Neuronal stem cell (in vitro differentiated cells): ENCODE data around the gene MFSD2A.
"Not testable (repeated sequence)": the region's sequence is repeated elsewhere in the genome, so short reads cannot be mapped to it uniquely, and the experiment has no call there.

Experiments used
- DNase-seq: peaks from one replicate; pipeline ENCODE4 v3.0.0-alpha.2; 2013; ENCODE audit warnings: low spot score
- H2AFZ ChIP-seq: one replicate; pipeline ENCODE4 v1.6.1; 2013; ENCODE audit warnings: mild to moderate bottlenecking, low read length, inconsistent platforms
- H2AK5ac ChIP-seq: 2 replicates; pipeline ENCODE4 v1.6.1; 2013; ENCODE audit warnings: low read depth, mild to moderate bottlenecking, inconsistent platforms, low read length, moderate library complexity, mixed read lengths
- H2BK120ac ChIP-seq: 2 replicates; pipeline ENCODE4 v1.6.1; 2013; ENCODE audit warnings: low read depth, mild to moderate bottlenecking, inconsistent platforms, low read length, moderate library complexity, mixed read lengths
- H2BK12ac ChIP-seq: one replicate; pipeline ENCODE4 v1.6.1; 2013; ENCODE audit warnings: low read length, inconsistent platforms
- H2BK15ac ChIP-seq: 2 replicates; pipeline ENCODE4 v1.6.1; 2013; ENCODE audit warnings: mild to moderate bottlenecking, low read length, inconsistent platforms, mixed read lengths
- H2BK5ac ChIP-seq: one replicate; pipeline ENCODE4 v1.6.1; 2013; ENCODE audit warnings: inconsistent platforms, mild to moderate bottlenecking, low read length, moderate library complexity
- H3K14ac ChIP-seq: one replicate; pipeline ENCODE4 v1.6.1; 2013; ENCODE audit warnings: low read length, inconsistent platforms
- H3K18ac ChIP-seq: 2 replicates; pipeline ENCODE4 v1.6.1; 2013; ENCODE audit warnings: low read length, inconsistent platforms
- H3K23ac ChIP-seq: 2 replicates; pipeline ENCODE4 v1.6.1; 2013; ENCODE audit warnings: low read depth, mild to moderate bottlenecking, mixed read lengths, low read length, inconsistent platforms; ENCODE audit not compliant: poor library complexity
- H3K27ac ChIP-seq: replicated peaks from 3 replicates; pipeline ENCODE4 v1.5.1; 2013; ENCODE audit warnings: low read length, inconsistent platforms
- H3K27me3 ChIP-seq, 3 experiments: 2 replicates each; pipeline ENCODE4 v1.6.1; 2013; ENCODE audit warnings: low read length in 3 of 3, mild to moderate bottlenecking in 2 of 3, inconsistent platforms in 1 of 3, low read depth in 1 of 3, mixed read lengths in 1 of 3, moderate library complexity in 1 of 3; ENCODE audit not compliant: control insufficient read depth in 3 of 3, insufficient read depth in 3 of 3
- H3K36me3 ChIP-seq, 2 donors: replicated peaks in 1 of 2; 2 replicates each; pipeline ENCODE4 v1.6.1; 2013; ENCODE audit warnings: low read length in 2 of 2; ENCODE audit not compliant: control insufficient read depth in 2 of 2, insufficient read depth in 2 of 2
- H3K4ac ChIP-seq: 2 replicates; pipeline ENCODE4 v1.6.1; 2013; ENCODE audit warnings: inconsistent platforms, mild to moderate bottlenecking, low read length, moderate library complexity
- H3K4me1 ChIP-seq, 2 donors: 1 replicate in 1 of 2; 2 replicates in 1 of 2; pipeline ENCODE4 v1.6.1; 2013; ENCODE audit warnings: low read length in 2 of 2, low read depth in 1 of 2; ENCODE audit not compliant: control insufficient read depth in 2 of 2, insufficient read depth in 1 of 2
- H3K4me2 ChIP-seq: one replicate; pipeline ENCODE4 v1.6.1; 2013; ENCODE audit warnings: mild to moderate bottlenecking, low read length, inconsistent platforms; ENCODE audit not compliant: insufficient read depth, poor library complexity, severe bottlenecking
- H3K4me3 ChIP-seq, 2 donors: 2 replicates each; pipeline ENCODE4 v1.5.1; 2013; ENCODE audit warnings: low read length in 2 of 2, mild to moderate bottlenecking in 2 of 2, inconsistent platforms in 1 of 2, moderate library complexity in 1 of 2
- H3K79me1 ChIP-seq: one replicate; pipeline ENCODE4 v1.6.1; 2013; ENCODE audit warnings: low read depth, mild to moderate bottlenecking, inconsistent platforms, low read length, moderate library complexity
- H3K9ac ChIP-seq: one replicate; pipeline ENCODE4 v1.6.1; 2013; ENCODE audit warnings: mild to moderate bottlenecking, low read depth, low read length, inconsistent platforms; ENCODE audit not compliant: poor library complexity
- H3K9me3 ChIP-seq, 2 donors: replicated peaks in 1 of 2; 2 replicates each; pipeline versions ENCODE3 to v1.6.1; 2013; ENCODE audit warnings: low read length in 2 of 2, mild to moderate bottlenecking in 2 of 2, inconsistent platforms in 1 of 2, low read depth in 1 of 2, mixed read lengths in 1 of 2, moderate library complexity in 1 of 2; ENCODE audit not compliant: control insufficient read depth in 2 of 2, insufficient read depth in 1 of 2
- H4K8ac ChIP-seq: one replicate; pipeline ENCODE4 v1.6.1; 2013; ENCODE audit warnings: low read depth, mild to moderate bottlenecking, inconsistent platforms, low read length, moderate library complexity
- H4K91ac ChIP-seq: one replicate; pipeline ENCODE4 v1.6.1; 2013; ENCODE audit warnings: low read length, low read depth, mild to moderate bottlenecking, inconsistent platforms; ENCODE audit not compliant: poor library complexity
- WGBS, 2 donors: extraction: QIAGEN DNeasy Blood & Tissue Kit; methylation state at CpG; one replicate each; pipeline ENCODE4 v1.1.7; 2013; ENCODE audit warnings: missing lambda C conversion rate in 2 of 2, mixed read lengths in 1 of 2; ENCODE audit not compliant: insufficient read length in 2 of 2, insufficient replicate concordance in 1 of 2; ENCODE audit errors: extremely low coverage in 2 of 2; 5-methylcytosine and 5-hydroxymethylcytosine counted together

The MFSD2A gene

GRCh38 chr1:39981945-39982344 lies 27.0 kb downstream of the MFSD2A start:
- DNase-seq, result no peak

GRCh38 chr1:39984480-39984879 lies 29.5 kb downstream of the MFSD2A start:
- not testable (repeated sequence) for H3K4me3 ChIP-seq, H3K36me3 ChIP-seq, H3K9me3 ChIP-seq, H3K9ac ChIP-seq, H3K4ac ChIP-seq, H2BK5ac ChIP-seq, H3K4me2 ChIP-seq, H3K23ac ChIP-seq, H3K4me1 ChIP-seq, DNase-seq, H2AK5ac ChIP-seq, H4K91ac ChIP-seq, H2BK15ac ChIP-seq, H3K27me3 ChIP-seq, H4K8ac ChIP-seq, H2BK120ac ChIP-seq, H3K79me1 ChIP-seq, H2BK12ac ChIP-seq, H3K27ac ChIP-seq, H3K14ac ChIP-seq, H2AFZ ChIP-seq, H3K18ac ChIP-seq
- WGBS, 2 donors, result no CpG with 5 or more reads among the region's 2 CpGs

More at GRCh38 chr1:39981945-39982344, 27.0 kb downstream of the MFSD2A start:
- Histone ChIP-seq H3K18ac (peak overlapping the region; percentile 55), H3K4me2 (no peak overlapping the region), H2BK12ac (no peak overlapping the region), H2BK5ac (no peak overlapping the region), H3K23ac (no peak overlapping the region), H2BK120ac (no peak overlapping the region), H3K9ac (no peak overlapping the region), H3K4me3 (no peak overlapping the region), H3K27ac (no peak overlapping the region), H3K4ac (no peak overlapping the region), H3K14ac (no peak overlapping the region), H4K91ac (no peak overlapping the region), H2BK15ac (no peak overlapping the region), H3K27me3 (no peaks in the 10 kb centered on the region), H2AFZ (peak overlapping the region; percentile 60), H2AK5ac (no peak overlapping the region), H3K79me1 (no peaks in the 10 kb centered on the region), H3K9me3 (no peaks in the 10 kb centered on the region), H3K4me1 (peaks cover 2 to 5% of the 10 kb centered on the region in 2 donors), H4K8ac (no peak overlapping the region), H3K36me3 (no peaks in the 10 kb centered on the region)
- no CpG with 5 or more reads among the region's 2 CpGs for WGBS, 2 donors

GRCh38 chr1:39984951-39985350 lies 30.0 kb downstream of the MFSD2A start:
- H3K4ac ChIP-seq, result no peak overlapping the region
- no peak overlapping the region for H3K27ac ChIP-seq
- no peak overlapping the region for H2BK5ac ChIP-seq
- no peak overlapping the region for H2BK12ac ChIP-seq
- H2BK15ac ChIP-seq, result no peak overlapping the region
- no peak overlapping the region for H3K9ac ChIP-seq
- H3K4me2 ChIP-seq, result no peak overlapping the region
- H3K4me3 ChIP-seq, result no peak overlapping the region
- H4K91ac ChIP-seq, result no peak overlapping the region
- no peak overlapping the region for H2AK5ac ChIP-seq
- no peak overlapping the region for H4K8ac ChIP-seq
- H3K4me1 ChIP-seq, result peaks cover under 1 to 5% of the 10 kb centered on the region in 2 donors
- H2AFZ ChIP-seq, result no peak overlapping the region
- no peak for DNase-seq
- no peaks in the 10 kb centered on the region for H3K27me3 ChIP-seq
- no peaks in the 10 kb centered on the region for H3K79me1 ChIP-seq
- no peaks in the 10 kb centered on the region for H3K9me3 ChIP-seq
- WGBS, 2 donors, result no CpG with 5 or more reads among the region's 7 CpGs
- H3K36me3 ChIP-seq, result no peaks in the 10 kb centered on the region
- no peak overlapping the region for H3K14ac ChIP-seq
- no peak overlapping the region for H3K18ac ChIP-seq
- no peak overlapping the region for H2BK120ac ChIP-seq
- H3K23ac ChIP-seq, result no peak overlapping the region

- Histone ChIP-seq H3K27ac (no peak overlapping the region), H3K4me2 (no peak overlapping the region), H3K4me1 (peaks cover 2 to 5% of the 10 kb centered on the region in 2 donors), H3K14ac (no peak overlapping the region), H2BK5ac (no peak overlapping the region), H3K18ac (no peak overlapping the region), H2AFZ (no peak overlapping the region), H2BK120ac (no peak overlapping the region), H4K8ac (no peak overlapping the region), H2BK12ac (no peak overlapping the region), H3K9me3 (no peaks in the 10 kb centered on the region), H3K4ac (no peak overlapping the region), H3K79me1 (no peaks in the 10 kb centered on the region), H3K36me3 (no peaks in the 10 kb centered on the region), H3K23ac (no peak overlapping the region), H3K27me3 (no peaks in the 10 kb centered on the region), H4K91ac (no peak overlapping the region), H2BK15ac (no peak overlapping the region), H3K9ac (no peak overlapping the region), H3K4me3 (no peak overlapping the region), H2AK5ac (no peak overlapping the region)
- WGBS, 2 donors, result no CpG with 5 or more reads among the region's 3 CpGs
- no peak for DNase-seq
Measured at GRCh38 chr1:39987869-39988268, 32.9 kb downstream of the MFSD2A start.
